Mucosa of descending colon (tissue), 3 donors: ENCODE results near the gene ZNF492. TPM values are rescaled to one million over a fixed set of nuclear protein-coding genes. Genes with fewer than 3 reads are reported as not detected.

Experiments used
- ATAC-seq: fragments of 200-7000 bp; cut with Tn5 transposase; one replicate; pipeline ENCODE4 v1.9.1; 2020; ENCODE audit warnings: mild to moderate bottlenecking, moderate library complexity
- DNase-seq, 3 donors: peaks; one replicate each; pipeline ENCODE4 v3.0.0-alpha.2; 2020
- H3K36me3 ChIP-seq: fragments of 200-600 bp; one replicate; pipeline ENCODE4 v1.8.0; 2021; ENCODE audit warnings: low read depth, mild to moderate bottlenecking
- H3K4me1 ChIP-seq: fragments of 200-600 bp; one replicate; pipeline ENCODE4 v1.8.0; 2021; ENCODE audit warnings: low read depth, mild to moderate bottlenecking
- H3K4me3 ChIP-seq: fragments of 200-600 bp; one replicate; pipeline ENCODE4 v1.8.0; 2021; ENCODE audit warnings: mild to moderate bottlenecking
- H3K9me3 ChIP-seq: fragments of 200-600 bp; one replicate; pipeline ENCODE4 v1.8.0; 2021; ENCODE audit warnings: mild to moderate bottlenecking
- intact Hi-C, 2 donors: fragments of 100-400 bp; cut with DNase I in 1 of 2; cut with micrococcal nuclease in 1 of 2; formaldehyde crosslinking; loops; one replicate each; pipeline versions ENCODE4 v1.11.0 to v1.11.1; 2022; cut with DNase I, micrococcal nuclease
- total RNA-seq, 3 donors: library from RNA; stranded (reverse); fragmentation: NEBNext Ultra II Directional in 2 of 3; extraction: Animal tissue kit (Norgen Biotek cat#: 25700) in 2 of 3; gene quantifications; one replicate each; pipeline versions ENCODE4 v1.2.1 to v1.2.4, GENCODE V29; 2021 to 2023
- TF ChIP-seq, protein P1 (sequence below): fragments of 200-600 bp; IDR thresholded peaks from one replicate; pipeline ENCODE4 v1.8.0; 2022; ENCODE audit warnings: antibody characterized with exemption, mild to moderate bottlenecking
- donor health status: DM: no; HTN: no; CAD: no; lungs with moderate emphysema.
- donor health status: DM: no; HTN: no; CAD: no.
- donor health status: DM: no; HTN: yes; CAD: no.

The ZNF492 gene
- total RNA-seq, 3 donors from 2014 or later, result 0.07 to 0.61 (median 0.19) TPM

DNA sequence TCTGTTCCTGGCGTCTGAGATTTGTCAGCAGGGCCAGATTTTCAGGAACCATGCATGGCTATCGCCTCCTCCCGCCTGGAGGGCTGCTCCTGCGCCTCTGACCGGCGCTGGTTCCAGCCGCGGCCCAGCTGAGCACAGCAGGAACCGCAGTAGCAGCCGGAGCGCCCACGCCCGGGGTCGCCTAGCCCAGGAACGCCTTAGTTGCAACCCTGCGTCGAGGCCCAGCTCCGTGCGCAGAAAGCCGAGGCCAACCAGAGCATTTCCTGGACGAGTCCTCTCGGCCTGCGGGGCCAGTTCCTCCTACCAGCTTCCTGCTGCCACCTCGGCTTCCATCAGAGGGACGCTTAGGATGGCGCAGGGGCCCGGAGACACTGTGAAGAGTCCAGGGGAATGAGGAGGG, 74.9 kb downstream of the ZNF492 start:
- TF ChIP-seq, protein P1, sequence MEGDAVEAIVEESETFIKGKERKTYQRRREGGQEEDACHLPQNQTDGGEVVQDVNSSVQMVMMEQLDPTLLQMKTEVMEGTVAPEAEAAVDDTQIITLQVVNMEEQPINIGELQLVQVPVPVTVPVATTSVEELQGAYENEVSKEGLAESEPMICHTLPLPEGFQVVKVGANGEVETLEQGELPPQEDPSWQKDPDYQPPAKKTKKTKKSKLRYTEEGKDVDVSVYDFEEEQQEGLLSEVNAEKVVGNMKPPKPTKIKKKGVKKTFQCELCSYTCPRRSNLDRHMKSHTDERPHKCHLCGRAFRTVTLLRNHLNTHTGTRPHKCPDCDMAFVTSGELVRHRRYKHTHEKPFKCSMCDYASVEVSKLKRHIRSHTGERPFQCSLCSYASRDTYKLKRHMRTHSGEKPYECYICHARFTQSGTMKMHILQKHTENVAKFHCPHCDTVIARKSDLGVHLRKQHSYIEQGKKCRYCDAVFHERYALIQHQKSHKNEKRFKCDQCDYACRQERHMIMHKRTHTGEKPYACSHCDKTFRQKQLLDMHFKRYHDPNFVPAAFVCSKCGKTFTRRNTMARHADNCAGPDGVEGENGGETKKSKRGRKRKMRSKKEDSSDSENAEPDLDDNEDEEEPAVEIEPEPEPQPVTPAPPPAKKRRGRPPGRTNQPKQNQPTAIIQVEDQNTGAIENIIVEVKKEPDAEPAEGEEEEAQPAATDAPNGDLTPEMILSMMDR, result no peak
- intact Hi-C loops, result no loop called here
- Histone ChIP-seq H3K36me3 (no peaks in the 10 kb centered on the region), H3K9me3 (peaks cover 86% of the 10 kb centered on the region), H3K4me3 (no peak overlapping the region), H3K4me1 (no peaks in the 10 kb centered on the region)
- no peak for ATAC-seq
- no peak for DNase-seq

Other genes with a start within 250 kb of the ZNF492 start
- 1 to 10 TPM in 1 of 3 donors, under 1 TPM in 1, not detected in 1; 0.36 to 1.1 TPM for gene ZNF98, start 212.0 kb upstream of the ZNF492 start, total RNA-seq
- gene ZNF99, start 149.8 kb downstream of the ZNF492 start, total RNA-seq, result under 1 TPM in 1 of 3 donors, not detected in 2; 0.22 TPM
- not detected for gene ZNF723, start 198.0 kb downstream of the ZNF492 start, total RNA-seq